Fibroblast of skin of right quadriceps (primary cell): ENCODE measurements around the gene DLST.

Experiments
- DNase-seq: peaks from one replicate; pipeline ENCODE4 v3.0.0-alpha.2; 2013

DLST gene

DNA sequence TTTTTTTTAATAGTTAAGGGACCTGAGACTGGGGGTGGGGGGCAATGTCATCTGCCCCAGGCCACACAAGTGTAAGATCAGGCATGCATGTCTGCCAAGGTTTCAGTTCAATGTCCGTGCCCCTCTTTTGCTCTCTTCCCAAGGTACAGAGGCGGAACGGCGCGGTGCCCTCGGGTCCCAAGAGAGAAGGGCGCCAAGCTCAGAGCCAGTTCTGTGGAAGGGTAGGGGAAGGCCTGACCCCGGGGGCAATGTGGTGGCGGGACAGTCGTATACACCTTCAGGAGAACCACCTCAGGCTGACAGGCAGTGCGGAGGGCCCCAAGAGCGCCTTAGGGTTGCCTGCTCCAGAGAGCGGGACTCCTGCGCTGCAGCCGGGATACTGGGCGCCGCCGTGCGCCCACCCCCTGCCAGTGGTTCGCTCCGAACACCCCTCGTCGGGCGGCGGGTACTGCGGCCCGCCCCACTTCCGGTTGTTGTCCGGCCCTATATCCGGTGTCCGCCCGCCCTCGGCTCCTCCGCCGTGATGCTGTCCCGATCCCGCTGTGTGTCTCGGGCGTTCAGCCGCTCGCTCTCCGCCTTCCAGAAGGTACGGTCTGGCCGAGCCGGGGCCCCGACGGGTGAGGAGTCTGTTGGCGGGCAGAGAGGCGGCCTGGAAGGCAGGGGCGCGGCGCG, at the start of gene DLST:
Gene DLST (plus strand): TSS at position 486 of the 672 bp plus-strand sequence. CDS start 38 bp downstream, at position 524.
- peak; percentile 87 for DNase-seq

DNA sequence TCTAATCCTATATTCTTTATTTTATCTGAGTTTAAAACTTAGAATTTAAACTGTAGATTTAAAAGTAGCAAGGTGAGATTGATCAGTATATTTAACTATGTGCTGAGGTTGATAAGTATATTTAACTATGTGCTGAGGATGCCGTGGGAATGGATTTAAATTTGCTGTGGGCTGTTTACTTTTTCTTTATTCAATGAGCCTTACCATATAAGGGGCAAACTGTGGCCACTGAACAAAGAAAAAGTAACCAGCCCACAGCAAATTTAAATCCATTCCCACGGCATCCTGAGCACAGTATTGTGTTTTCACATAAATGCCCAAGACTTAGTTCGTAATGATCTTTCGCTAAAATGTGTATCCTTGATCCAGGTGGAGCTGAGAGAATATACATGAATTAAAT, 48.9 kb upstream of the DLST start:
- DNase-seq: no peak

DNA sequence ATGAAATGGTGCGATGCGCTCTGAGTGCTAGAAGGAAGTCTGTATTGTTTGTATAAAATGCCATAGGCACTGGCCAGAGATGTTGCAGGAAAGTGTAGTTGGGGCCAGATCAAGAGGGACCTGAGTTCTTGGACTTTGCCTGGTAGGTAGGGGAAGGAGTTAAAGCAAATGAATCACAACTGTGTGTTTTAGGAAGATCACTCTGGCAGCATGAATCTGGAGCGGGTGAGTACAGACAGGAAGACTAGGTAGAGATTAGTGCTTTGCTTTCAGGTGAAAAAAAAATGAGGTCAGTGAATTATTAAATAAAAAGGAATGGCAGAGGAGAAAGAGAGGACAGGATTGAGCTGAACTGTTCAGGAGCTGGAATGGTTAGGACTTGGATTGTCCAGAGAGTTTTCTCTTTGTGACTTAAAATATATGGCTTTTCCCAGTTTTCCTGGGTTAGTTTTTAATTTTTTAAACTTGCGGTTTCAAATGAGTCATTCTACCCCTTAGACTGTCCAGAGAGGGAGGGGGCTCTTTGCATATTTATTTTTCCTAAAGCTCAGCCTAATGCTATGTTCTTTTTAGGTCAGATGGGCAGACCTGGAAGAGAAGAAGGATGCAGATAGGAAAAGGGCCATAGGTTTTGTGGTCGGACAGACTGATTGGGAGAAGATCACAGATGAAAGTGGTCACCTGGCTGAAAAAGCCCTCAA, 46.9 kb upstream of the DLST start:
- DNase-seq: no peak

DNA sequence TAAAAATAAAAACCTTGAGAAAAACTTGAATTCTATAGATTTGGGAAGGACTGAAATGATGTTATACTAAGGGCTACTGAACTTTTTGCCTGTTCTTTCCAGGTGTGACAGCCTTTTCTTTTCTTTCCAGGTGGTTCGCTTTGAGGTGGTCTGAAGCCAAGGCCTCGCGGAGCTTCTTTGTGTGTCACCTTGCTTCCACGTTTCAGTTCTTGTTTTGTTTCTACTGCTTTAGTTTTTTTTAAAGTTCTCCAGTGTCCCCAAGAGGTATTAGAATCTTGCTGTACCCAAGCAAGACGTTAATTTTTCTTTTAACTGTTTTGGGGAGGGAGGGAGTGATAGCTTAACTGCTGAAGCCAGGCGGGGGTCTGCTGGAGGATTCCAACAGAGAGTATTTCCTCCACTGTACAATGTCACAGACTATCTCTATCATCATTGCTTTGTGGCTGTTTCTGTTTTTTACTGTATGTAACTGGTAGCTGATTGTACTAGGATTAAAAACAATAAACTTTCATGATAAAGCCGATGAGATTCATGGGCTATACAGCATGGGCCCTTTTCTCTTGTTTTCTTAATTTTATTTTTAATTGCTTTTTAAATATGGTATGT, 46.0 kb upstream of the DLST start:
- no peak for DNase-seq

DNA sequence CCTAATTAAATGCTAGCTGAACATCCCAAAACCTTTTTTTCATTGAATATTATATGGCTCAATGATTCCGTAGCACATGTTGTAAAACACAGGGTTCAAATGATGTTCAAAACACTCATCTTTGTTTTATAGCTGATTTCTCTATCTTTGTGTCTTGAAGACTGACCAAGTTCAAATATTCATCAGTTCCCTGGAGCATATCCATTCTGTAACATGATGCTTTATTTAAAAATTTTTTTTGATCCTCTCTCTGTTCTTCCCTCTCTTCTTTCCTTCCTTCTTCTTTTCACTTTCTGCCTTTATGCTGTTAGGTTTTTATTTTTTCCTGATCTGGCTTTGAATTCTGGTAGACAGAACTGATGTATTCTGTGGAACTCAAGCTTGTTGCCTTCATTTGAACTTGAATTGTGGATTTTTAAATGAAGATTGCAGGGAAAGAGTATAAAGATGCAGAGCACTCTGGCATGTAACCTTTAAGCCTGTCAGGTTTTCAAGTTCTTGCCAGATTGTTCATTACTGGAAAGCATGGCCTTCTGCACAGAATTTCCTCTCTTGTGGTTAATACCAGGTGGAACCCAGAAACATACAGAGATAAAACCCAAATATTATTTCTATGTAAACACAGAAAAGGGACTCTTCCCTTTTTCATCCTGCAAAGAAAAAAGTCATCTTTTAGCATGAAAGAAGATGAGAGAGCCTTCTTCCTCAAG, 45.3 kb upstream of the DLST start:
- no peak for DNase-seq

DNA sequence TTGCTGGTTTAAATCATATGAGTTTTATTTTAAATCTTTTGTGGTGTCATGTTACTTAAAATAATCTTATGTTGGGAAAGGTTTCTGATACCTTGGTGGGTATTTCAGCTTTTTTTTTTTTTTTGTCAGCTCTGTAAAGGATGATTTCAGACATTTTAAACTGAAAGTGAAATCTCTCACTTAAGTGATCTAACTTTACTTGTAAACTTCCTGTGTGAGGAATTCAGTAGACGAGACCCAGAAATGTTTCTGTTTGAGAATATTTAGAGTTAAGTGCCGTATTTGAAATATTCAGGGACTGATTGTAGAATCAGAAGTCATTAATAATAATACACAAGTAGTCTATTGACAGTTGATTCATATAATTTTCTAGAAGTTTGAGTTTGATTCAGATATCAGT, 43.5 kb upstream of the DLST start:
- no peak for DNase-seq

DNA sequence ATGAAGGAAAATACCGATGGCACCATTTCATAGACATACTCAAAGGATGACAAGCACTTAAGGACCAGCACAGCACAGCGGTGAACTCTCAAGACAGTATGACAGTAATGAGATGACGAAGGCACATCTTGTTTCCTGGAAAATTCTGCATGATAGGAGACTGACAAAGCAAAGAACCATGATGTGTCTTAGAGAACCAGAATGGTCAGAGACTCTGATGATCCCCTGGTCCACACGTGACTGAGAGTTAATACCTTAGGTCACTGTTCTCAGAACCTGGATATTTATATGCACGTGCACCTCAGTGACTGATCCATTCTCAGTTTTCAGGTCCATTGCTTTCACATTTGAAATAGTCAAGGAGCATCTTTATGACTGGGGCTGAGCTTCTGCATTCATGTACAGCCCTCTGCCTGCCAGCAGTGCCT, 41.1 kb upstream of the DLST start:
- DNase-seq: no peak

DNA sequence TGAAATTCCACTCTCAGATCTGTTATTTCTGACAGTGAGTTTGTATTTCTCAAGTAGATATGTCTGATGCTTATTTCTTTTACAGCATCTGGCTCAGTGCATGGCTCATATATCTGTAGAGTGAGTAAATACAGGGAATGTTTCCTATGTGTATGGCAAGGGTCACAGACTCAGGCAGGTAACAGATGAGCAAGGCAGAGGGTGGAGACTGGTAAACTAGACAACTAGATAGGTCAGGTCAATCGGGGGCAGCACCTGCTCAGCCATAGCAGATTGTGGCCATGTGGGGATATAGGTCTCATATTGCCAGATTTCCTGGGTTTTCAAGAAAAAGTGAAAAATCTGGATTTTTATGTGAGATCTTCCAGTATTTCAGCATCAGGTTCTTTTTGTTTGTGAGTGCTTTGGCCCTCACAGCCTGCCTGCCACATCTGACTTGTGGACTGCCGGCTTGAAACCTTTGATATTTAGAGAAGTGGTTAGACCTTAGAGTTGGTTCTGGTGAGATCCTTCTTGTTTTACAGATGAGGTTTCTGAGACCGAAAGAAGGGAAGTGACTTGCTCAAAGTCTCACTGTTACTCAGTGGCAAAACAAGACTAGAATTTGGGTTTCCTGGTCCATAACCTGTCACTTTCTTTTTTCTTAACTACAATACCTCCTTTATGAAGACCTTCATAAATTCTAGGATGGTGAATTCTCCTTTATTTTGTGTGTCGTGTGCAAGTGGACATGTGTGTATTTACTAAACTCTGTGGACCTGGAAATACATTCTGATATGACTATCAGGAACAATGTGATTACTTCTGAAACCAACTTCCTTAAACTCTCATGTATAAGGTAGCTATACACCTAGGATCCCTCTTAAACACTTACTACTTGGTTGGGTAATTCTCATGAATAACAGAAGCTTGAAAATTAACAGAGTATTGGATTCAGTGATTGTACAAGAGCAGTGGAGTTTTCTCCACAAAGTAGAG, 40.2 kb upstream of the DLST start:
- no peak for DNase-seq

DNA sequence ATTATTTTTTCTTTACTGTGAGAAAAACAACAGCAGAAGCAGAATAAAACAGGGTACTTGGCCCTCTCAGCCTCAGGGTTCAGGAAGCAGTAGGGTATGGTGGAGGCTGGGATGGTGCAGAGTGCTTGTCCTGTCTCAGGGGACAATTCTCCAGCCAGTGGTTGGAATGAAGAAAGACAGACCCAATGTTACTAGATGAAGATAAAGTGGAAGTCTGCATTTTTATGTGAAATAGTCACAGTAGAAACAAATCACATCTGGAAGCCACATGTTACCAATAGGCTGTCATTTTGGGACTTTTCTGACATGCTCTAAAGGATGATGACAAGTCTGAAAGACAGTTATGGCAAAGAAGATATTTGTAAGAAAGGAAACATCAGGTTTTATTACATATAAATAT, 38.1 kb upstream of the DLST start:
- peak; percentile 84 for DNase-seq

- DNase-seq: peak; percentile 85
Observed at GRCh38 chr14:74846168-74846567, 35.5 kb upstream of the DLST start.

DNA sequence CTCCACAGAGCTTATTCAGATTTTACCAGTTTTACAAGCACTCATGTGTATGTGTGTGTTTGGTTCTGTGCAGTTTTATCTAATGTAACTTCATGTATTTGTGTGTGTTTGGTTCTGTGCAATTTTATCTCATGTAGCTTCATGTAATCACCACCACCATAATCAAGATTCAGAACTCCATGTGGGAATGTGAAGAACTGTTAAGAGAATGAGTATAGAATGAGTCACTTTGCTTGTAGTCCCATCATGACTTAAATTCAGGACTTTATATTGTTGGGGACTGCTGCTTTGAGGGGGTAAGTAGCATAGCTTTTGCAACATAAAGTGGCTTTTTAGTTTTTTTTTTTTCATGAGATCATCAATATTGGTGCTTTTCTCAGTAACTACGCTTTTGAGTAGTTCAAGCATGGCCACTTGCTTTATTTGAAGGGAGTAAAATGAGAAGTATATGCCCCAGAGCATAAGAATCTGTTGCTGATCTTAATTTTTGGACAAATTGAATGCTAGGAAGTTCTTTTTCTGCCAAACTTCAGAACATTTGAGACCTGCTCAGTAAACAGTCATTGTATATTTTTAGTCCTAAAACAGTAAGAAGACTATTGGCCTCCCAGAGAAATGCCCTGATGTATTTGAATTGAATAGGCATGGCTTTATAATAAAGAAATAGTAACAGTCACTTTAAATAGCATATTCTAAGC, 34.6 kb upstream of the DLST start:
- DNase-seq: peak; percentile 78

DNA sequence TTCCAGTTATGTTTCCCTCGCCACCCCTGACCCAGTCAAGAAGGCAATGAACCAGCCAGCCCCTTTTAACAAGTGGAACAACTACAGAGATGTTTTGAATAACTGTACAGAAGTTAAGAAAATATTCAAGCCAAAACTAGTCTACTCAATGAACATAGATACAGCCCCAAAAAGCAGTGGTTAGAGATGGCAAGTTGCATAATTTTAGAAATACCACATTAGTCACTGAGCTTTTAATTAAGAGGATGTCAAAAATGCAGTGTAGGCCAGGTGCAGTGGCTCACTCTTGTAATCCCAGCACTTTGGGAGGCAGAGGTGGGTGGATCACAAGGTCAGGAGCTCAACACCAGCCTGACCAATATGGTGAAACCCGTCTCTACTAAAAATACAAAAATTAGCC, 32.9 kb upstream of the DLST start:
- DNase-seq: no peak

GRCh38 chr14:74852922-74853530, 28.7 kb upstream of the DLST start:
- peak; percentile 84 for DNase-seq

GRCh38 chr14:74853581-74853980, 28.1 kb upstream of the DLST start:
- DNase-seq: no peak

DNA sequence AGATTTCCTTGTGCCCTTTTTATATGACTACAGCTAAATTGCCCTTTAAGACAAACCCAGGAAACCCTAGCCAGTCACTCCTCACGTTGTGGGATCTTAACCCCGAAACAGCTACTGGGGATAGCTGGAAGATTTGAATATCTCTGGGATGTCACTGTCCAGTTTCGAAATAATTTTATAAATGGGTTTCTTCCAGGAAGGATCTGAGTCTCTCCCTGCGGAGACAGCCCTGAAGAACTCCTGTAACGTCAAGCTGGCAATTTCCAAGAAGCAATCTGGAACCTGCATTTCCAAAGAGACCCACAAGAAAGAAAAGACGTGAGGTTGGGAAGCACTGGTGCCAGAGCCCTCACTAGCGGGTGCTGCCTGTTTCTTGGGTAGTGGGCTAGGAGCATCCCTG, 26.7 kb upstream of the DLST start:
- no peak for DNase-seq

DNA sequence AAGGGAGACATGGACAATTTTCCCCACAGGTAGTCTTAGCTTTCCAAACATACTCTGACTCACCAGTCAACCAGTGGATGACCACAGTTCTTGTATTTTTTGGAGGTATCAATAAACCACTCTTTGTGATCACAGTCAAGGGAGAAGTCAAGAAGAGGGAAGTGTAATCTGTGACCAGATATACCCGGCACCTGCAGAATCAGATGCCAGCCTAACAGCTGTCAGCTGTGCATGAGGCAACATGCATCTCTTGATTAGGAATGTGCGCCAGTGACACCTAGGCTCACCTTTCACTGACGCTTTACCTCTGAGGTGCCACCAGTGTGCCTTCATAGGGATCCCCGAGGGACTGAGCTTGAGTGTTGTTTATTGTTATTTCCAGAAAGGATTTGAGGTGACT, 25.8 kb upstream of the DLST start:
- no peak for DNase-seq

- DNase-seq: no peak
Observed at GRCh38 chr14:74856366-74856765, 25.4 kb upstream of the DLST start.

GRCh38 chr14:74858022-74858421, 23.7 kb upstream of the DLST start:
- no peak for DNase-seq

- peak; percentile 54 for DNase-seq
Observed at GRCh38 chr14:74859757-74860552, 21.8 kb upstream of the DLST start.
